K562 (cell line): ENCODE data around the gene CEP43. TPM values are rescaled to one million over a fixed set of nuclear protein-coding genes. Genes with fewer than 3 reads are reported as not detected.

Experiments used
- CXXC5 ChIP-seq: fragments of 250-450 bp; sonication (Bioruptor Pico); IDR thresholded peaks from 2 replicates; pipeline ENCODE4 v1.8.0; 2022; ENCODE audit warnings: inconsistent platforms, mild to moderate bottlenecking, moderate library complexity
- JUN ChIP-seq, 2 experiments: sonication (generic) in 1 of 2; formaldehyde crosslinking in 1 of 2; IDR thresholded peaks; 2 replicates each; pipeline versions ENCODE4 v1.6.1 to v1.8.0; 2012 to 2022; ENCODE audit warnings: borderline replicate concordance in 2 of 2, mild to moderate bottlenecking in 2 of 2, improper control_type of control experiment in 1 of 2, low read depth in 1 of 2, low read length in 1 of 2, missing genetic modification reagents in 1 of 2
- JUND ChIP-seq, 2 experiments: IDR thresholded peaks; 2 replicates in 1 of 2; 3 replicates in 1 of 2; pipeline ENCODE4 v1.6.1; 2011; ENCODE audit warnings: borderline replicate concordance in 2 of 2, low read depth in 2 of 2, low read length in 2 of 2, improper control_type of control experiment in 1 of 2, missing biosample characterization in 1 of 2, missing genetic modification characterization in 1 of 2, missing genetic modification reagents in 1 of 2
- NR2C2 ChIP-seq, 2 experiments: fragments of 200-800 bp in 1 of 2; sonication (Bioruptor generic) in 1 of 2; sonication (generic) in 1 of 2; formaldehyde crosslinking in 1 of 2; IDR thresholded peaks; 2 replicates each; pipeline versions ENCODE4 v1.6.1 to v1.8.0; 2016 to 2022; ENCODE audit warnings: mild to moderate bottlenecking in 1 of 2, missing compliant biosample characterization in 1 of 2, missing genetic modification characterization in 1 of 2, missing genetic modification reagents in 1 of 2
- SAP30 ChIP-seq: fragments of 200-600 bp; sonication (generic); IDR thresholded peaks from 2 replicates; pipeline ENCODE4 v1.6.1; 2012; ENCODE audit warnings: borderline replicate concordance, low read depth, mild to moderate bottlenecking, moderate library complexity, low read length, control low read depth, inconsistent platforms; ENCODE audit not compliant: insufficient read depth, poor library complexity, severe bottlenecking
- SIN3B ChIP-seq: fragments of 450-650 bp; IDR thresholded peaks from 2 replicates; pipeline ENCODE4 v1.6.1; 2017; ENCODE audit warnings: low read depth, mild to moderate bottlenecking, moderate library complexity
- STAT5B ChIP-seq: fragments of 250-450 bp; sonication (Bioruptor Pico); IDR thresholded peaks from 2 replicates; pipeline ENCODE4 v1.8.0; 2021; ENCODE audit warnings: mild to moderate bottlenecking, inconsistent platforms
- TBL1XR1 ChIP-seq, 2 experiments: IDR thresholded peaks; 2 replicates each; pipeline ENCODE4 v1.6.1; 2012; ENCODE audit warnings: improper control_type of control experiment in 2 of 2, low read length in 2 of 2, mild to moderate bottlenecking in 1 of 2
- ZC3H4 ChIP-seq: sonication (generic); formaldehyde crosslinking; IDR thresholded peaks from 2 replicates; pipeline ENCODE4 v1.9.0; 2021; ENCODE audit warnings: missing genetic modification reagents, borderline replicate concordance
- ZKSCAN8 ChIP-seq: fragments of 200-800 bp; sonication (Bioruptor generic); IDR thresholded peaks from 2 replicates; pipeline ENCODE4 v1.6.1; 2016; ENCODE audit warnings: missing genetic modification characterization, missing compliant biosample characterization
- ZNF263 ChIP-seq: sonication (generic); formaldehyde crosslinking; IDR thresholded peaks from 2 replicates; pipeline ENCODE4 v1.8.0; 2022; ENCODE audit warnings: mild to moderate bottlenecking, missing genetic modification reagents, borderline replicate concordance
- ZNF408 ChIP-seq: fragments of 250-450 bp; sonication (Bioruptor Pico); IDR thresholded peaks from 2 replicates; pipeline ENCODE4 v1.4.0; 2020; ENCODE audit warnings: low read depth, mild to moderate bottlenecking, moderate library complexity
- ZNF511 ChIP-seq: sonication (generic); formaldehyde crosslinking; IDR thresholded peaks from 2 replicates; pipeline ENCODE4 v1.8.0; 2022; ENCODE audit warnings: mild to moderate bottlenecking, missing genetic modification reagents
- ZNF696 ChIP-seq: fragments of 250-450 bp; sonication (Bioruptor Pico); conservative IDR thresholded peaks from 2 replicates; pipeline ENCODE4 v1.4.0; 2020; ENCODE audit warnings: mild to moderate bottlenecking, moderate library complexity
- ZSCAN29 ChIP-seq: fragments of 450-650 bp; IDR thresholded peaks from 2 replicates; pipeline ENCODE4 v1.6.1; 2017
- polyA plus RNA-seq, 8 experiments: library from polyadenylated mRNA; depleted of rRNA in 4 of 8; stranded (reverse) in 5 of 8; unstranded in 3 of 8; fragments of >200 nt; fragmentation: Nextera tagmentation in 2 of 8; fragmentation: Illumina TruSeq in 1 of 8; extraction: Ambion mirVana in 2 of 8; extraction: Trizol in 1 of 8; gene quantifications; 2 replicates each; pipeline versions ENCODE4 v1.2.1 to v1.2.3, GENCODE V29; 2011 to 2014; ENCODE audit warnings: inconsistent platforms in 1 of 8, missing spikeins in 1 of 8
- total RNA-seq, 7 experiments: library from RNA; depleted of rRNA in 6 of 7; stranded (reverse); fragments of >200 nt in 6 of 7; fragmentation: Illumina TruSeq in 2 of 7; extraction: Trizol in 2 of 7; gene quantifications; 2 replicates each; pipeline versions ENCODE4 v1.2.1 to v1.2.3, GENCODE V29; 2011 to 2021; ENCODE audit warnings: low replicate concordance in 1 of 7
- TF ChIP-seq, protein P1 (sequence below): fragments of 450-650 bp; IDR thresholded peaks from 2 replicates; pipeline ENCODE4 v1.6.1; 2016; ENCODE audit warnings: missing biosample characterization, missing genetic modification characterization
- TF ChIP-seq, protein P2 (sequence below): sonication (generic); formaldehyde crosslinking; IDR thresholded peaks from 2 replicates; pipeline ENCODE4 v1.9.0; 2022; ENCODE audit warnings: mild to moderate bottlenecking, missing genetic modification reagents

CEP43 gene
- total and polyA plus RNA-seq, 9 of the 15 experiments (the other 6 are each of a cell fraction or from before 2014, with no cell fraction given): 15.2 to 55.7 (median 47.4) TPM

GRCh38 chr6:166955121-166955864 is 43.9 kb upstream of the CEP43 start (continued):
- TF ChIP-seq JUND (IDR thresholded peaks at IDR 0.05; ENCODE audit: borderline replicate concordance, low read depth, low read length): 0 out of 2 replicates have a peak, but pooled peaks have one; percentile 27
- TF ChIP-seq JUND (tag; IDR thresholded peaks at IDR 0.05; ENCODE audit: borderline replicate concordance, low read depth, low read length): peak; percentile 48; the same call in 1 of the 3 replicates
- TF ChIP-seq SIN3B: no peak
- peak; percentile 31; the same call in 1 of the 2 replicates for TF ChIP-seq ZNF263 (CRISPR knock-in tag)
- TF ChIP-seq ZC3H4 (CRISPR knock-in tag): peak; percentile 48; the same call in 1 of the 2 replicates
- TF ChIP-seq ZNF408 (CRISPR knock-in tag): no peak
- TF ChIP-seq, protein P1, sequence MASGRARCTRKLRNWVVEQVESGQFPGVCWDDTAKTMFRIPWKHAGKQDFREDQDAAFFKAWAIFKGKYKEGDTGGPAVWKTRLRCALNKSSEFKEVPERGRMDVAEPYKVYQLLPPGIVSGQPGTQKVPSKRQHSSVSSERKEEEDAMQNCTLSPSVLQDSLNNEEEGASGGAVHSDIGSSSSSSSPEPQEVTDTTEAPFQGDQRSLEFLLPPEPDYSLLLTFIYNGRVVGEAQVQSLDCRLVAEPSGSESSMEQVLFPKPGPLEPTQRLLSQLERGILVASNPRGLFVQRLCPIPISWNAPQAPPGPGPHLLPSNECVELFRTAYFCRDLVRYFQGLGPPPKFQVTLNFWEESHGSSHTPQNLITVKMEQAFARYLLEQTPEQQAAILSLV (tag): peak; percentile 59
- TF ChIP-seq ZNF696 (CRISPR knock-in tag): no peak
- TF ChIP-seq STAT5B (CRISPR knock-in tag): no peak
- no peak for TF ChIP-seq ZSCAN29
- TF ChIP-seq JUN (IDR thresholded peaks at IDR 0.05; ENCODE audit: borderline replicate concordance, low read depth, low read length): no peak
- TF ChIP-seq JUN (CRISPR knock-in tag; IDR thresholded peaks at IDR 0.05; ENCODE audit: borderline replicate concordance): 0 out of 2 replicates have a peak, but pooled peaks have one; percentile 57
- TF ChIP-seq TBL1XR1 (IDR thresholded peaks at IDR 0.05; ENCODE audit: low read length in 2 of 2): peak in 1 of 2 experiments; percentile 19; a peak in 1 of 4 replicates
- TF ChIP-seq CXXC5 (CRISPR knock-in tag): peak; percentile 49
- peak; percentile 81 for TF ChIP-seq ZKSCAN8 (CRISPR knock-in tag)
- peak; percentile 40; the same call in 1 of the 2 replicates for TF ChIP-seq ZNF511 (CRISPR knock-in tag)
- TF ChIP-seq SAP30: no peak
- no peak for TF ChIP-seq NR2C2 (CRISPR knock-in tag; IDR thresholded peaks at IDR 0.05)
- TF ChIP-seq NR2C2 (tag; IDR thresholded peaks at IDR 0.05): peak; percentile 21; the same call in 1 of the 2 replicates
- TF ChIP-seq, protein P2, sequence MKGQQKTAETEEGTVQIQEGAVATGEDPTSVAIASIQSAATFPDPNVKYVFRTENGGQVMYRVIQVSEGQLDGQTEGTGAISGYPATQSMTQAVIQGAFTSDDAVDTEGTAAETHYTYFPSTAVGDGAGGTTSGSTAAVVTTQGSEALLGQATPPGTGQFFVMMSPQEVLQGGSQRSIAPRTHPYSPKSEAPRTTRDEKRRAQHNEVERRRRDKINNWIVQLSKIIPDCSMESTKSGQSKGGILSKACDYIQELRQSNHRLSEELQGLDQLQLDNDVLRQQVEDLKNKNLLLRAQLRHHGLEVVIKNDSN (CRISPR knock-in tag): peak; percentile 41; the same call in 1 of the 2 replicates
